ENCODE results near the gene KRTAP5-2.

Gene KRTAP5-2

GRCh38 chr11:1640076-1640946 lies 42.2 kb upstream of the KRTAP5-2 start:
- peak; percentile 75 for TF ChIP-seq CTCF (IDR thresholded peaks at IDR 0.05; ENCODE audit: low read depth, low read length)
- DNase-seq (ENCODE audit: extremely low read depth, low read depth) = no peak

DNA sequence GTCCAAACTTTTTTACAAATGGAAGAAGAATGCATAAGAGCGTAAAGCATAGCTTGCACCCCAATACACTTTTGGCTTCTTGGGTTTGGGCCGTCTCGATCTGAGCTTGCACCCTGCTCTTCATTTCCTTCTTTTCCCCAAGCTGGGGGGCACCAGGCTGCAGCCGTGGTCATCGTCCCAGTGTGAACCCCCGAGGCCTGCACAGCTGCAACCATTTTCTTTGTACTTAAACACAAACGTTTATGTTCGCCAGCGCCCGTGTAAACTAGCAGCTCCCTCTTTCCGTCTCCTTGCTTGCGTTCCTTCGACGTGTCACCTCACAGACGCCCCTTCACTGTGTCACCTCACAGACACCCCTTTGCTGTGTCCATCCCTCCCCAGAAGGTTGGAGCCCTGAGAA lies 41.6 kb upstream of the KRTAP5-2 start:
- DNase-seq (ENCODE audit: extremely low read depth, low read depth) = no peak
- no peak for TF ChIP-seq CTCF (IDR thresholded peaks at IDR 0.05; ENCODE audit: low read depth, low read length)

DNA sequence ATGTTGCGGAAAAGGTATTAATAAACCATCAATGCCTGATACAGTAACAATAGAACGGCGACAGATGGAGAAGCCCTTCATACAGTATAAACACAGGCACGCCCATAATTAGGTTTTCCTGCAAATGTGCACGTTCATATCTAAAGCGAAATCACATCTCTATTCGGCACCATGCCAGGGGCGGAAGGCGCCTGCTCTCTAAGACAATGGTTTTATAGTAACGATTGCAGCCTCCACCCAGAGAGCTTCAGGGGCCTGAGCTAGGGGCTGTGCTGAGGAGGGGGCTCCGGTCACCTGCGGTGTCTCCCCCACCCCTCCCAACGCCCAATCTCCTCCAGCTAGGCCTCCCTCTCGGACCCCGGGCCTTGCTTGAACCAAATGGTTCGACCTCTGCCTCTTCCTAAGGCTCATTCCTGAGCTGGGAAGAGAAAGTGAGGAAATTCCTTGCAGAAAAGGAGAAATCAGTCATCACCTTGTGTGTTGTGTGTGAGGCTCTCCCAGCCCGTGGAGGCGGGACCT lies 41.1 kb upstream of the KRTAP5-2 start:
- no peak for TF ChIP-seq CTCF (IDR thresholded peaks at IDR 0.05; ENCODE audit: low read depth, low read length)
- no peak for DNase-seq (ENCODE audit: extremely low read depth, low read depth)

- no peak for TF ChIP-seq CTCF (IDR thresholded peaks at IDR 0.05; ENCODE audit: low read depth, low read length)
Observed at GRCh38 chr11:1638344-1638743, 40.2 kb upstream of the KRTAP5-2 start.

GRCh38 chr11:1637628-1638027 lies 39.5 kb upstream of the KRTAP5-2 start:
- no peak for TF ChIP-seq CTCF (IDR thresholded peaks at IDR 0.05; ENCODE audit: low read depth, low read length)
- DNase-seq (ENCODE audit: extremely low read depth, low read depth) = no peak

More at GRCh38 chr11:1638344-1638743, 40.2 kb upstream of the KRTAP5-2 start:
- no peak for DNase-seq (ENCODE audit: extremely low read depth, low read depth)

- no peak for DNase-seq (ENCODE audit: extremely low read depth, low read depth)
- TF ChIP-seq CTCF (IDR thresholded peaks at IDR 0.05; ENCODE audit: low read depth, low read length) = no peak
Observed at GRCh38 chr11:1636291-1636950, 38.3 kb upstream of the KRTAP5-2 start.

GRCh38 chr11:1633864-1634263 lies 35.8 kb upstream of the KRTAP5-2 start:
- TF ChIP-seq CTCF (IDR thresholded peaks at IDR 0.05; ENCODE audit: low read depth, low read length) = no peak
- no peak for DNase-seq (ENCODE audit: extremely low read depth, low read depth)
